ENCODE measurements around the gene KRTAP10-8.
"Not testable (repeated sequence)": the region's sequence is repeated elsewhere in the genome, so short reads cannot be mapped to it uniquely, and the experiment has no call there.

Gene KRTAP10-8

DNA sequence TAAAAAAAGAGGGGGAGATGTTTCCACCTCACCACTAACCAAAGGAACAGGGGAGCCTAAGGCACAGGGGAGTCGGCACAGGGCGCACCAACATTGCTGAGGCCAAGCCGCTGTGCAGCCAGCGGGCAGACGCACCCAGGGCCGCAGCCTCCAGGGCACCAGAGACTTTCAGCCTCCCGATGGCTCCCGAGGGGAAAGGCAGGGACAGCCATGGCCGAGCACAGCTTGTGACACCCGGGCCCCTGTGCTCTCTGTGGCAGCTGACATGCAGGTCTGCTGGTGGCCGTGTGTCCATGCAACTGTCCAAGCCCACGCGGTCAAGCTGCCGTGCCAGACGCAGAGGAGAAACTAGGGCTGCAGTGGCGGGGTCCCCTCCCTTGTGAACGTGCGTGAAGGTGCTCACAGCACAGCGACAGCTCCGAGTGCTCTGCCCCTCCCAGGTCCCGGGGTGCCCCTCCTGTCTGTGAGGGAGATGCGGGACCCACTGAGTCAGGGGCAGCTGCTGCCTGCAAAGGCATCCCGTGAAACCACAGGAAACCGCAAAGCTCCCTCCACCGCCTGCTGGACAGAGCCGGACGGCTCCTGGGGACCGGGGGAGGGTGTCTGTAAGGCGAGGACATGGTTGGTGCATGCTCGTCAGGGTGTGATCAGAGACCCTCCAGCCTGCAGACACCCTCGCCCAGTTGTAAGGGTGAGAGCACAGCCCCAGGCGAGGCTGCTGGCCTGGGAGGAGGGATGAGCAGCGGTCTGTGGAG, 36.9 kb downstream of the KRTAP10-8 start:
- FAIRE-seq = no peak

DNA sequence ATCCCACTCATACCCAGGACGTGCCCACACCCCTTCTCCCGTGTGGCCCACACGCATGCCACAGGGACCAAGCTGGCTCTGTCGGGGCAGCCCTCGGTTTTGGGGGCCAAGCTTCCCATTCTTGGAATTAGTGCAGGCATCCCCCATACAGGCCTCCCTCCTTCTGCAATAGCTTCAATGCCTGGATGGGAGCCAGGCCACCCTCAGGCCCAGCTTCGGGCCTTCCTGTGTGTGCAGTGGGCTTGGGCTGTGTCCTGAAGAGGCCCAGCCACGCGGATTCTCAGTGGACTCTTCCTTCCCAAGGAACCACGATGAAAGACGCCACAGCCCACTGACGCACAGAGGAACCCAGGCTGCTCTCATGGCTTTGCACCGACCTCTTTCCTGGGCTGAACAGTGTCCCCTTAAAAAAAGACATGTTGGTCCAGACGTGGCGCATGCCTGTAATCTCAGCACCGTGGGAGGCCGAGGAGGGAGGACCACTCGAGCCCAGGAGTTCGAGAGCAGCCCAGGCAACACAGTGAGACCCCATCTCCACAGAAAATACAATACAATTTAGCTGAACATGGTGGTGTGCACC, 37.7 kb downstream of the KRTAP10-8 start:
- no peak for FAIRE-seq

DNA sequence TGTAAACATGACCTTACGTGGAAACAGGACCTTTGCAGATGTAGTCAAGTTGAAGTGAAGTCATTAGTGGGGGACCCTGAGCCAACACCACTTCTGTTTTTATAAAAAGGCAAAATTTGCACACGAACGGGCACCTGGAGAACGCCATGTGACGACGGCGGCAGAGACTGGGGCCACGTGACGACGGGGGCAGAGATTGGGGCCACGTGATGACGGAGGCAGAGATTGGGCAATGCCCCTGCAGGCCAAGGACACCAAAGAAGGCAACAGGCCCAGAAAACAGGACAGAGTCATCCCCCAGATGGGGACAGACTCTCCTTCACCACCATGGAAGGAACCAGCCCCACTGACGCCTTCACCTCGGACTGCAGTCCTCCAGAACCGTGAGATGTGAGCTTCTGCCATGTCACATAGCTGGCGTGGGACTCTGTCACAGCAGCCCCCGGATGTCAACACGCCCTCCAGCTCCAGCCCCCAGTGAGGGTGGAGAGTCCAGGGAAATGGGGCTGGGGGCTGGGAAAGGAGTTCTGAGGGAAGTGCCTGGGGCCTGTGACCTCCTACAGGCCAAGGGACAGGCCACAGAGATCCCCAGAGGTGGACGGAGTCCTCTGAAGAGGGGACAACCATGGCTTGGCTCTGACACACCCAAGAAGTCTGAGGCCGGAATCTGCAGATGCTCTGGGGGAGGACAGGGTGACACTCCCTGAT, 38.5 kb downstream of the KRTAP10-8 start:
- no peak for FAIRE-seq

DNA sequence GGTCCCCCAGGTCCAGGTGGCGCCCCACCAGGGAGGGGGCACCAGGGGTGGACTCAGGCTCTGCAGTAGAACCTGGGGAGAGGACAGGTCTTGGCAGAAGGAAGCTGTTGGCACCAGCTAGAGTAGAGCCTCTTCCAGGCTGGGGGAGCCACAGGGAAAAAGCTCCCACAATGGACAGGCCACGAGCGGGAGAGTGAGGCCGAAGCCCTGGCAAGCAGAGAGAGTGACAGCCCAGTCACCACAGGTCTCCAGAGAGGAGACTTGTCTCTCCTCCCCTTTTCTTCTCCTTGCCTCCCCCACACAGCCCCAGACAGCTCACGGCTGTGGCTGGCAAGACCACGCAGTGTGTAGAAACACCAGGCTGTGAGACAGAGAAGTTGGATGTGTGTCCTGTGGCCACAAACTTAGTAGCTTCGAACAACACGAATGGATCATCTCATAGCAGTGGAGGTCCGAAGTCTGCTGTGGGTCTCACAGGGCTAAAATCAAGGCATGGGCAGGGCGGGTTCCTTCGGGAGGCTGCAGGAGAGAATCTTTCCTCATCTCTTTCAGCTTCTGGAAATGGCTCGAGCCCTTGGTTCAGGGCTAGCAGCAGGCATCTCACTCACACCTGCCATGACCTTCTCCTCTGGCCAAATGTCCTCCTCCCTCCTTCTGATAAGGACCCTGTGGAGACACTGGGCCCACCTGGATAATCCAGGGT, 39.2 kb downstream of the KRTAP10-8 start:
- no peak for FAIRE-seq

DNA sequence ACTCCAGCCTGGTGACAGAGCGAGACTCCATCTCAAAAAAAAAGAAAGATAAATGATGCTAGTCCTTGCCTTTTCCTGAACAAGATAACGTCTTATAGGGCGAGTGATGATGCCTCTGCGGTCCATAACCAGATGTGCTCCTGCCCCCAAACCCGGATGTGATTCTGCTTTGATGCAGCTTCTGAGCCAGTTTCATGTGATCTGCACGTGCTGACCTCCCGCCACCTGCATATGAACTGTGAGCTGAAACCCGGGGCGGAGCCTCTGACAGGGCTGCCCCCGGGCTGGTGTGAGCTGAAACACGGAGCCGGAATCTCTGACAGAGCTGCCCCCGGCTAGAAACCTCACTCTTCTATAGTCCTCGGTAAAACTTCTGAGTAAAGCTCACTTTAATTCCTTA, 41.2 kb downstream of the KRTAP10-8 start:
- FAIRE-seq = no peak

DNA sequence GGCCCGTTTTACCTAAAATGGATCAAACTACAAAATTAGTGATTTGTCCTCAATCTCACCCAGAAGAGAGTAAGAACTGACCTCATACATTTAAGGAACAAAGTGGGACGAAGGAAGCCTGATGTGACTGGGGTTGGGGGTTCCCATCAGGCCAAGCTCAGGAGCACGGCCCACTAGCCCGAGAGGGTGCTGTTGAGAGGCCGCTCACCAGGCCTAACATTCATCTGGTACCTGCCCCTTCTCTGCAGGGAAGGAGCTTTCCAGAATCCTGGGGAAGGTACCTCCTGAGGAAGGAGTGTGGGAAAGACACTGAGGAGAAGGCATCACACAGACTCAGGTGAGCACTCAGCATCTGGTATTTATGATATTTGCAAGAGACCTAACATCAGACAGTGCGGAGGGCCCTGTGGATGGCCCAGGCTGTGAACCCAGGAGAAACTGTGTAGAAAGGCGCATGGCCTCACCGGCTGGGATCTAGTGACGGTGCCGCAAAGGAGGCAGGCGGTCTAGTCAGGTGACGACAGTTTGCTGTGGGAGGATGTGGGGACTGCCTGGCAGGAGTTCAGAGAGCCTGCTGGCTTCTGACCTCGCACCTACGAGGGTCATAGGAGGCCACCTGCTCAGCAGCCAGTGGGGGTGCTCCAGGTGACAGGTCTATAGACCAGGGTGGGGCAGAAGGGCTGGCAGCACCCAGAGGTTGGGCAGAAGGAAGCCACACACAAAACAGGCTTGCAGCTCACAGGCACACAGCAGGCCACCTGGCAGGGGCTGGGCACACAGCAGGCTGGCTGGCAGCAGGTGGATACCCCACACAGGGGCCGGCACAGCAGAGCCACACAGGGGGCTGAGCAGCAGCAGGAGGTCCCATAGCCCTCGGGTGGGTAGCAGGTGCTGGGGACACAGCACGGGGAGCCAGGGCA, 42.0 kb downstream of the KRTAP10-8 start:
- FAIRE-seq = no peak

DNA sequence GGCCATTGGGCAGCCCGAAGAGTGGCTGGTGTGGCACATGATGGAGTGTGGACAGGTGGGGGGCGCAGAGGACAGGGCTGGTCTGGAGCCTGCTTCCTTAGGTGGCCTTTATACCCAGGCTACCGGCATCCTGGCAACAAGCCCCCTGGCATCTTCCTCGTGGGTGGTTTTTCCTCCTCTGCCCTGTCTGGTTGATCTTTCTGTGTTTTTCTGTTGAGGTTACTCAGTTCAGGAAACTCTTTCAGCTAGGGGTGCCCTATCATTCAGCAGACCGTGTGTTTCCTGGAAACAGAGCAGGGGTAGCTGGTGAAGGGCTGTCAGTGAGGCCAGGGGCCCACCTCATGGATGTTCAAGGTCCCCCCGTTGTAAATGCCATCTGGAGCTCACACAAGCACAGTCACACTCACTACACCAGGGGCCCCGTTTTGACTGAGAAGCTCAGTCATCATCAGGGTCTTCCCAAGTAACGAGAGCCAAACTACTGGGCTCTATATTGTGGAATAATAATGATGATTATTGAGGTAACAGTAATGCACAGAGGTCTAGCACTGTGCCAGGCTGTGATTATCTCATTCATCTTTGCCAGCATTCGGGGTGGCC, 42.8 kb downstream of the KRTAP10-8 start, which contains the start of gene KRTAP12-4:
KRTAP12-4 (minus strand) TSS at position 84 of the 600 bp plus-strand sequence; CDS start at position 39, 45 bp downstream.
- no peak for FAIRE-seq

DNA sequence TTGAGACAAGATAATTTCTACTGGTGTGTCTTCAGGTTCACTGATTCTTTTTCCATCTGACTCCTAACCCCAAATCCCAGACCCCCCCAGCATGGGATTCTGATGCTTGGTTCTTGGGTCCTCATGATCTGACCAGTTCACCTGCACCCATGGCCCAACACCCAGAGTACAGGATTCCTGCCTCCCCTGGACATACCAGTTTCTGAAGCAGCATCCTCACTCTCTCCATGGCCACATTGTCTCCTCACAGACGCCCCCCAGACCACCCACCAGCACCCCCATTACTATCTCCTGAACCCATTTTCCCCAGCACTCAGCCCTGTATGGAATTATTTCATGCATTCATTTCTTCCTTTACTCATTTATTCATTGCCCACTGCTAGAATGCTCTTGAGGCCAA, 45.0 kb downstream of the KRTAP10-8 start:
- FAIRE-seq = no peak

DNA sequence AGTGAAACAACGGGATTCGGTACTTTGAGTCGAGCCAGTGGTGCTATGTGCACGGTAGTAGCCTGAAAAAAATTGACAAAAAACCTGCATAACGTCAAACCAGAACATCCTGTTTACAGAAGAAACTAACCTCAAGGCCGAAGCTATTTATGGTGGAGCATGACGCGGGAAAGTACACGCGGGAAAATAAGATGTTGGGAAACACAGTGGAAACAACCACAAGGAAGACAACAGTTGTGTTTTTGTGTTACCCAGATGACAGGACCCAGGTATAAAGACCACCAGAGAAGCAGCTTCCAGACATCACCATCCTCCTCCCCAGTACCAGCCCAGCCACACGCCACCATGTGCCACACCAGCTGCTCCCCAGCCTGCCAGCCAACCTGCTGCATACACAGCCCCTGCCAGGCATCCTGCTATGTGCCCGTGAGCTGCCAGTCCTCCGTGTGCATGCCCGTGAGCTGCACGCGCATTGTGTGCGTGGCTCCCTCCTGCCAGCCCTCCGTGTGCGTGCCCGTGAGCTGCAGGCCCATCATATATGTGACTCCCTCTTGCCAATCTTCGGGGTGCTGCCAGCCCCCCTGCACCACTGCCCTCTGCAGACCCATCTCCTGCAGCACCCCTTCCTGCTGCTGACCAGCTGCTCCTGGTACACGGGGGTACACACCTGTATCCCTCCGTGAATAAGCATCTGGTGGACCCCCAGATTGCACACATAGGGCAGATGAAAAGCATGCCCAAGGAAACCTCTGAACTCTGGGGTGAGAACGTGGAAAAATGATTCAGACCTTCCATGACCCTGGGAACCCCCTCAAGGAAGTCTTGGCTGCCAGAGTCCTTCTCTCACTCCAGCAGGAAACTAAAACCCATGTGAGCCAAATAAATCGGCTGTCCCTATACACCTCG, 46.0 kb downstream of the KRTAP10-8 start, which contains the start of gene KRTAP12-3:
KRTAP12-3 (plus strand) TSS at position 298 of the 906 bp plus-strand sequence; CDS start at position 346, 48 bp downstream.
- no peak for FAIRE-seq

DNA sequence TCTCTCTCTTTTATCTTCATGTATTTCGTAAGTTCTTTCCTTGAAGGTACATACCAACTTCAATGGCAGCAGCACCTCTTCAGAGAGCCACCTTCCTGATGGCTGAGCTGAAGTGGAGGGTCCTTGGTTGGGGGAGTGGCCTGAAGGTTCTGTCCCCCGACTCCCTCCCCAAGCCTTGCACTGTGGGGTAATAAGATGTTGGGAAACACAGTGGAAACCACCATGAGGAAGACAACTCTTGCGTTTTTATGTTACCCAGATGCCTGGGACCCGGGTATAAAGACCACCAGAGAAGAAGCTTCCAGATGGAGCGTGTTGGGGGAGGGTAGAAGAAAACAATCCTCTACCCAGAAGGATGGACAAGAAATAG, 46.6 kb downstream of the KRTAP10-8 start:
- FAIRE-seq = no peak

DNA sequence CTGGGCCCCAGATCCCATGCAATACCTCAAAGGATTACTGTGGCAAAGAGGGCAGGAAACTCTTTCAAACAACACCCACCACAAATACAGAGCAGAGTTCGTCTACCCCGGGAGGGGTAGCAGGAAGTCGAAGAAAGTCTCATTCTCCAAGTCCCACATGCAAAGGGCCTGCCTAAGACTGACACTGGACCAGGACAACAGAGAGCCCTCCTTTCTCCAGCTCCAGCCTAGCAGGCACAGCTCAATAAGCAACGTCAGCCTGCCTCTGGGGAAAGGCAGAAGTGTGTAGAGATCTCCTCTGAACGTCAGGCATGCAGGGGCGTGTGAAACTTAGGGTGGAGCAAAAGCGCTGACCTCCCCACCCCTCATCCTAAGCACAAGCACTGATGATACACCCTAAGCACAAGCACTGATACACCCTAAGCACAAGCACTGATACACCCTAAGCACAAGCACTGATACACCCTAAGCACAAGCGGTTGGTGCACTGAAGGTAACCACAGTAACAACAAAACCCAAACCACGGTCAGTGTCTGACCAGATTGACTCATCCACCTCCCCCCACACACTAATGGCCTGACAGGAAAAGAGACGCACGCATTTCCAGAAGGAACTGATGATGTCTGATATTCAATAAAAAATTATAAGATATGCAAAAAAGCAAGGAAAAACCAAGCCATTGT, 47.2 kb downstream of the KRTAP10-8 start:
- FAIRE-seq = no peak

DNA sequence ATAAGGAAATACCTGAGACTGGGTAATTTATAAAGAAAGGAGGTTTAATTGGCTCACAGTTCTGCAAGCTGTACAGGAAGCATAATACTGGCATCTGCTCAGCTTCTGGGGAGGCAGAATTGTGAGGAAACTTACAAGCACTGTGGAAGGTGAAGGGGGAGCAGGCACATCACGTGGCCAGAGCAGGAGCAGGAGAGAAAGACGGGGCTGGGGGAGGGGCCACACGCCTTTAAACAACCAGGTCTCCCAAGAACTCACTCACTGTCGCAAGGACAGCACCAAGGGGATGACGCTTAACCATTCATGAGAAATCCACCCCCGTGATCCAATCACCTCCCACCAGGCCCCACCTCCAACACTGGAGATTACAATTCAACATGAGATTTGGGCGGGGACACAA, 49.7 kb downstream of the KRTAP10-8 start:
- FAIRE-seq = not testable (repeated sequence)

Measured in endometrium (tissue), 2 donors.